Measurements from ENCODE around the gene GLRX2. TPM values are rescaled to one million over a fixed set of nuclear protein-coding genes. Genes with fewer than 3 reads are reported as not detected.
"Not testable (repeated sequence)": the region's sequence is repeated elsewhere in the genome, so short reads cannot be mapped to it uniquely, and the experiment has no call there.

GLRX2 gene
- total RNA-seq, 1 donor from 2014 or later = 15.7 TPM

GRCh38 chr1:193062698-193063463, 42.3 kb downstream of the GLRX2 start:
- ATAC-seq = no peak

DNA sequence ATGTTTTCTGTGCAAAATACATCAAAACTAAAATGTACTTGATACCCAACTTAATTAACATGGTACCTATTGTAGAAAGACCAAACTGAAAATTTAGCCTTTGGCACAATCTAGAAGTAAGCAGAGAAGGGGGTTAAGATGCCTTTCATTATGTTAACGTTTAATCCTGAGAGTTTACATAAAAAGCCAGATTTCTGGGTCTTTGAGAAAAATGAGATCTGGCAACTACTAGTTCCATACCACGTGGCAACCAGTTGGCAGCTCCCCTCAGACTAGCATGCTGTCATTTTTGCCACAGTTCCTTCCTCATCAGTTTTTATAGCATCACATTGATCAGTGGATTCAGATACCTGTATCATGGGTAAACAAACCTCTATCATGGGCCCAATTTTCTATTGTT, 44.3 kb downstream of the GLRX2 start:
- no peak for ATAC-seq

DNA sequence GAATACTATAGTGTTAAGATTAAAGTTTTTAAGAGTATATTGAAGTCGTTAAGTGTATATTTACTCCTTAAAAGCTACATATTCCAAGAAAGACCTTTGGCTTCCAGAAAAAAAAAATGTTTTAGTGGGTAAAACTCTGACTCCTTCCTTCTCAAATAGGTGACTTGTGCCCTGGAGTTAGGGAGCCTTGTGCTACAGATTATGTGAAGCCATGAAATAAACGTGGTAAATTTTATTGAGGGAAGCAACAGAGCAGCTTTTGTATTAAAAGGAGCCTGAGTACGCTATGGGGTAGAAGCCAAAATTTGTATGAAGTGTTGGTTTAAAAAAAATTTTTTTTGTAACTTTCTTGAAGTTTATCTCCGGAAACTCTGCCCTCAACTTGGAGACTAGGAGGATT, 44.8 kb downstream of the GLRX2 start:
- no peak for ATAC-seq

- no peak for ATAC-seq
Observed at GRCh38 chr1:193060115-193060403, 45.2 kb downstream of the GLRX2 start.

- ATAC-seq = peak; percentile 99
Observed at GRCh38 chr1:193059282-193060114, 45.7 kb downstream of the GLRX2 start, which contains the start of the genes RO60 and UCHL5. RO60 (plus strand) TSS chr1:193059612; CDS start chr1:193069055, 9,443 bp downstream. UCHL5 (minus strand) TSS chr1:193059360; CDS start chr1:193059260, 100 bp downstream.

DNA sequence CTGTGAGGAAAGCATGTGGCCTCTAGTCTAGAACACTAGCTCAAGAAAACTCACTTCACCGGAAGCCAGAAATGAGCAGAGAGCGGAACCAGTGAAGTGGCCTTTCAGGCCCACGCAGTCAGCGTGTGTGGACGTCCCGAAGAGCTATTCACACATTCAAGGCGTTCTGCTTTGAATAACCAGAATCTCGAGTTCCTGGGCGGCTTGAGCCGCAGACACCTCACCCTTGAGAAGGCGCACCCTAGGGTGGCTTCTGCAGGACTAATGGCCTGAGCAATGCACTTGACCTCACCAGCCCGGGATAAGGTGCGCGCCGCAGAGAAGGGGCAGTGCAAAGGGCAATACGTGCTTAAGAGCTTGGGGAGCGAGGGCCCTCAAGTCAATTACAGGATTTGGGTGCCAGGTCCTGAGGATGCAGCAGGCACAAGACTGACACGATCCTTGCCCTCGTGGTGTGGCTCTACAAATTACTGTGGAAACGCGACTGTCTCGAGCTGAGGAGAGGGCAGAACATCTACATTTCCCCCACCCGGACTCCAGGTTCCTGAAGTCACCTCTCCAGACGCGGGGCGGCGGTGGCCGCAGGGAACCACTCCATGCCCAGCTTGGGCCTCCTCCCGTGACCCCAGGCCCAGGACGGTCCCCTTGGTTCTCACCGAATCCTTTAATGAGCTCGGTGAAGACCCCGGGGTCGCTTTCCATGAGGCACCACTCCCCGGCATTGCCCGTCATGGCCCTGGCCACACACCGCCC, 46.5 kb downstream of the GLRX2 start:
- ATAC-seq = peak; percentile 77

DNA sequence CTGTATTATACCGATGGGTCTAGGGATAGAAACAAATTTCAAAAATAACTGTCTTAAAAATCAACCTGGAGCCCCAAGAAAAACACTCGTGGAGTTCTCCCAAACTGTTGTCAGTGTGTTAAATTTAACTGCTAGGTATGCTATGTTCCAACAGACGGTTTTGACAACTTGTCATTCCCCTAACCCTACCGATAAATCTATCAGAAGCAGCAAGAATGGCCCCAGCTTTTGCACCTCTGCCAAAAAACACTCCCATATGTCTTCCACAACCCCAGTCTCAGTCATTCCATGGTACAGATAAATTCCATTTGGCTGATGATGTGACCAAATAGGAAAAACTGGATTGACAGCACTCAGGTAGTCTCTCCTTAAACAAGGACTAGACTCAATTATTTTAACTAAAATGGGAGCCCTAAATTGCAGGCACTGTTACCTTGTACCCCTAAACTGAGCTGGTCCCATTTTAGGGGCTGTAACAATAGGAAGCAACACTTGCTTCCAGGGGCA, 51.0 kb downstream of the GLRX2 start:
- no peak for ATAC-seq

- not testable (repeated sequence) for ATAC-seq
Observed at GRCh38 chr1:193048913-193049312, 56.3 kb downstream of the GLRX2 start.

Other genes with a start within 250 kb of the GLRX2 start
- 34.0 TPM for gene UCHL5, start 46.1 kb downstream of the GLRX2 start, total RNA-seq
- 26.1 TPM for gene RO60, start 45.8 kb downstream of the GLRX2 start, total RNA-seq
- gene CDC73, start 16.6 kb upstream of the GLRX2 start, total RNA-seq = 33.1 TPM
- gene B3GALT2, start 81.2 kb upstream of the GLRX2 start, total RNA-seq = 0.04 TPM